Stimulated activated CD4-positive, alpha-beta T cell treated with anti-CD3 and anti-CD28 coated beads, TNF-alpha, amount 100 ng/mL, for 4 hours (primary cell): ENCODE measurements around the gene ESRRB.

Source experiments
- DNase-seq, 3 experiments: peaks; one replicate each; pipeline ENCODE4 v3.0.0-alpha.2; 2020; ENCODE audit warnings: low read depth in 3 of 3

The ESRRB gene

DNA sequence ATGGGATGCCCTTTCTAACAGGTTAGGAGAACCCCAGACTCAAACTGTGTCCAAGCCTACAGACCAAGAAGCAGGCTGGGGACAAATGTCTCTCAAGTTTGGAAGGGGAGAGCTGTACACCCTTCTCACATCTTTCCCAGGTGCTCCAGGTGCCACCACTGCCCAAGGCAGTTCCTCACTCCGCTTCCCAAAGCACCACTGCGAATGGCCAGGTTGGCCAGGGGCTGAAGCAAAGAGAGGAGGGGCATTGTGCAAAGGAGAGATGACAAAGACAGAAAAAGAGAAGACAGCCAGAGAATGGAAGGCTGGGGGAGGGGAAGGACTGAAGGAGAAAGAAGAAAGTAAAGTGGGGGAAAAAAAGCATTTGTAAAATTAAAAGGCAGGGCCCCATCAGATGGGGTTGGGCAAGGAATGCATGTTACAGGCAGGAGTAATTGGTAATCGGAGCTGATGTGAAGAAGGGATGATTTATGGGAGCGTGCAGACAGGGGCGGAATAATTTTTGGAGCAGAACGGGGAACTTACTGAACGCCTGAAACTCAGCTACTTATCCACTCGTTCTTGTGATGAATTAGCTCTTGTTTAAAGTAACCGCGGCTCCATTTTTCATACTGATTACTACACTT, 165.8 kb downstream of the ESRRB start:
- DNase-seq: no peak

DNA sequence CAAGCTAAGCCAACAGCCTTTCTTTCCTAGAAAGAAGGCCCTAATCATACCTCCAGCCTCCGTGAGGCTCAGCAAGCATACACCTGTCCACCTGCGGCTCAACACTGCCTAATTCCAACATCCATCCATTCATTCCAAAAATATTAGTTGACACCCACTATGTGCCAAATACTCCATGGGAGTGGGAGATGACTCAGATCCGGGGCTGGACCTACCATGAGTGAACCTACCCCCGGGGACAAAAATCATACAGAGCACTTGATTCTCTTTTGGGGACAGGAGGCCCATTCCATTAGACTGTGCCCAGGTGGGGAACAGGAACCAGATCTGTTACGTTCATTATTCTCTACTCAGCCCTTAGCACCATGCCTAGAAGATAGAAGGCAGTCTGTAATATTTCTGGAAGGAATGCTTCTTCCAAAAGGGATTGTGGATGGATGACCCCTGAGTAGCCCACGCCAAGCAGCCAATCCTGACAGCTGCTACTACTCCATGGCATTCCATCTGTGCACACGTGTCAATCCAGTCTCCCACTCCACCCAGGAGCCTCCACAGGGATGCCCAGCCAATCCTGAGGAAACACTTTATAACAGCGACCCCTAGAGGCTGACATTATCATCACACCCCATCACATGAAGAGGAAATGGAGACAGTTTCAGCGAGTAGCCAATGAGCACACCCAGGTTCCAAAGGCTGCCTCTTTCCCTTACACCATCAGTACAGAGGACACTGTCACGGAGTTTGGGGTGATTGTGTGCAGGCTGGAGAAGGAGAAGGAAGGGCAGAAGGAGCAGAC, 170.7 kb downstream of the ESRRB start:
- DNase-seq: no peak

DNA sequence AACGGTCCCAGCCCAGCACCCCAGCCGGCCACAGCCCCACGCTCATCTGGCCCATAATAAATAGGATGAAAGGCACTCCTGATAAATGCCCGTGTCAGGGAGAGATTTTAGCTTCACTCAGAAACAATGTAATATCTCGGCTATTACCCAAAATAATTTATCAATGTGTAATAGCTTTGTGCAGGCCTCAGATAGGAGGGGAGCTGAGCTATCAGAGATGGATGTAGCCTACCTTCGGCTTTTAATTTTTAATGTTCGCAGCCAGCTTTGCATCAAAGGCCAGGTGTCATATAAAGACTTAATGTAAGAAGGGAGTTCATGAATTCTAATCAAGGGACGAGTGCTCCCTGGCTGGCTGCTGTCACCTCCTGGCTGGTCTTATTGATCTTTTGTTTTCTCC, 171.9 kb downstream of the ESRRB start:
- no peak for DNase-seq

DNA sequence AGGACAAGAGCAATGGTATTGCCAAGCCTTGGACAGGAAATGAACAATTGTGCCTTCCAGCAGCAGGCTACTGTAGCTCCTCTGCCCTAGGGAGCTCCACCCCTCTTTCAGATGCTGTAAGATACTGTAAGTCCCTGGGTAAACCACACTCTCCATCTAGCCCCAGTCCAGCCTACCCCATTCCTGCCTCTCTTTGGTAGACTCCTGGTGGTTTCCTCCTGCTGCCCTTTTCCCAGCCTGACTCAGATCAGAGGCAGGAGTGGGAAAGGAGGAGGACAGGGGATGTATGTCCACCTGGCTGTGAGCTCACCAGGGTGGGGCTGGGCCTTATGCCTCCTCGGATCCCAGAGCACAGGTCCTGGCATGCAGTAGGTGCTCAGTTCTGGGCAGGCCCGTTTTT, 174.6 kb downstream of the ESRRB start:
- DNase-seq: no peak

DNA sequence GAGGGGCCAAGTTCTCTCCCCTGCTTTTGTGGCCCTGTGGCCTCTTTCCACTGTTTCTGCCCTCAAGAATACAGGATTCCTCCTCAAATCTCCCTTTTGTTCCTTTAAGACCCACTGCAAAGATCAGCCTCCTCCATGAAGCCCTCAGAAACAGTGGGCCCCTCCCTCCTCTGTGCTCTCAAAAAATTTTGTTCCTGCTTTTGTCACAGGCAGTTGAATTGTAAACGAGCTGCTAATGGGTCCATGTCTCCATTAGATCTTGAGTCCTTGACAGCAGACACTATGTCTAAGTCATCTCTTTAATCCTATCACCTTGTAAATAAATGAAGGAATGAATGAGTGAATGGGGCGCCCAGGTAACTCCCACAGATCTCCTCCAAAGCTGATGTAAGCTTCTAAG, 175.2 kb downstream of the ESRRB start:
- no peak for DNase-seq
